G401.6 (cell line): ENCODE measurements around the gene ARHGAP12.

ENCODE experiments used
- FAIRE-seq: peaks from 2 replicates; lab custom pipeline; 2012; peaks lifted over from hg19 to GRCh38; lab: Jason Lieb, UNC

Gene ARHGAP12

DNA sequence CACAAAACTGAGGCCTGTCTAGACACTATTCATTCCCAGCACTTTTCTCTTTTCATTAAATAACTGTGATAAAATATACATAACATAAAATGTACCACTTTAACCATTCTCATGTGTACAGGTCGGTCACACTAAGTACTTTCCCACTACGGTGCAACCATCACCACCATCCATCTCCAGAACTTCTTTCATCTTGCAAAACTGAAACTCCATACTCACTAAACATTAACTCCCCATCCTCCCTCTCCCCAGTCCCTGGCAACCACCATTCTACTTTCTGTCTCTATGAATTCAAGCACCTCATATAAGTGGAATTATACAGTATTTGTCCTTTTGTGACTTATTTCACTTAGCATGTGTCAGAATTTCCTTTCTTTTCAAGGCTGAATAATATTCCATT, 53.0 kb downstream of the ARHGAP12 start:
- no peak for FAIRE-seq

DNA sequence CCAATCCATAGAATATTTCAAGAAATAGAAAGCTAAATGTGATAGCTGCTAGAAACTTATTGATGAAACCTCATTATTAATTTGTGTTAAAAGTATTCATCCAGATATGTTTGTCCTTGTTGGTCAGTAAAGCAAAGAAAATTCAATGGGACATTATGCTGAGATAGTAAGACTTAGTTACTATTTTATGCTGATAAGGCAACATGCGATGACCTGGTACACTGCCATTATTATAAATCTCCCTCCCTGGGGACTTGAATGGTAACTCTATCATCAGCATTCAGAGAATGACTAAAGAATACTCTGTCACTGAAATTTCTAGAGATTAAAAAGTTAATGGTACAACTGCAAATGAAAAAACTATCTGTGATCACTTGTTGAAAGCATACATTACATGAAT, 54.9 kb downstream of the ARHGAP12 start:
- FAIRE-seq, result no peak

DNA sequence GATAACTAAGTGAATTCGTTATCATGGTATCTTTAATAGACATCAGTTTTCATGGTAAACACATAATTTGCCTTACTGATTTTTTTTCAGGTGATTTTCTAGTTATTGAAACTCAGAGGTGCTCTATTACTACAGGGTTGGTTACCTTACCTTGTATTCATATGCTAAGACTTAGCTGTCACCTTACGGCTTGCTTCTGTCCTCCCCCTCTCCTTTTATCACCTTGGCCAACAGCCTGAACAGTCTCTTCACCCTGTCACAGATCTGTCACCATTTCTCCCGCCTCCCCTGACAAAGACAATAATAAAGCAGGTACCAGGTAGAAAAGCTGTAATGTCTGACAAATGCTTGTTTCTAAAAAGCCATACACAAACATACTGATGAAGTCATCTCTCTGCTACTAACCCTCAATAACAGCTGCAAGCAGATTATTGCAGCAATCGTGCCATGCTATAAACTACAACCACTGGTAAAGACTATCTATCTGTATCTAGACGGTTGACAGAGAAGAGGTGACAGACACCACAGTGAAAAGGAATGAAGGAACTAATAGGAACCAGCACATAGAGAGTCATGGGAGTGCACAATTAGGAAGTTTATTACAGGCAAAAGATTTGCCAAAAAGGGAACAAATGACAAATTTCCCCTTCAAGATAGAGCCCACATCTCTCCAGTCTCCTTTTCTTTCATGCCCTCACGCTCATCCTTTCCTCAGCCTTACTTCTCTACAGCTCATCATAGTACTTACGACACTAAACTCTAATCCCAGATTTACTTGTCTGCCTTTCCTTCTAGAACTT, 57.2 kb downstream of the ARHGAP12 start:
- no peak for FAIRE-seq

DNA sequence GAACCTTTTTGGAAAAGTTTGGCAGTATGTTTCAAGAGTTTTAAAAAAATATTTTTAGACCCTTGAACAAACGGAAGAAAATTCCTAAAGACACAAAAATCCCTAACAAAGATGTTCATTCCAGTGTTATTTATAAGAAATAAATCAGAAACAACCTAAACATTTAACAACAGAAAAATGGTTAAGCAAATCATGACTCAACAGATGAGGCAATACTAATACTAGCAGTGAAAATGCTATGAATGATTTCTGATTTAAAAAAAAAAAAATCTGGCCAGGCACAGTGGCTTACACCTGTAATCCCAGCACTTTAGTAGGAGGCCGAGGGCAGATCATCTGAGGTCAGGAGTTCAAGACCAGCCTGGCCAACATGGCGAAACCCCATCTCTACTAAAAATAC, 61.0 kb downstream of the ARHGAP12 start:
- FAIRE-seq, result no peak

DNA sequence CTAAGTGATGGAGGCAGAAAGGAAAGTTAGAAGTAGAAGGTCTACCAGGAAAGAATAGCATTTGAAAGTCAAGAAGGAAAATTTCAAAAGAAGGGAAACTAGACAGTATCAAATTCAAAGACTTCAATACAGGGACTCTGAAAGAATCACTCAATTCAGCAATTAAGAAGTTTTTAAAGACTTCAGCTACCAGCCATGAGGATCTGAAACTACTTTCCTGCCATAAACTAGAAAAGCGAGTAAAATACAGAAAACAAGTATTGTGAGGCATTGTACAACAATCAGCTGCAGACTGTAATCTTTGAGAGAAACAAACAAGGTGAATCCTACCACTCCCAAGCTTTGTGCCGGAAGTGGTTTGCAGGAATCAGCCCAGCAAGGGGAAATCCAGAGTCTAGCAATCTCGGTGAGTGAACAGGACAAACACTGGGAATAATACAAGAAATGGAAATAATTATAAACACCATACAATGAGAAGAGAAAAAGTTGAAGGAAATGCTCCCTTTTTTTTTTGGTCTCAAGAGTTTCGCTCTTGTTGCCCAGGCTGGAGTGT, 62.4 kb downstream of the ARHGAP12 start:
- FAIRE-seq, result no peak

DNA sequence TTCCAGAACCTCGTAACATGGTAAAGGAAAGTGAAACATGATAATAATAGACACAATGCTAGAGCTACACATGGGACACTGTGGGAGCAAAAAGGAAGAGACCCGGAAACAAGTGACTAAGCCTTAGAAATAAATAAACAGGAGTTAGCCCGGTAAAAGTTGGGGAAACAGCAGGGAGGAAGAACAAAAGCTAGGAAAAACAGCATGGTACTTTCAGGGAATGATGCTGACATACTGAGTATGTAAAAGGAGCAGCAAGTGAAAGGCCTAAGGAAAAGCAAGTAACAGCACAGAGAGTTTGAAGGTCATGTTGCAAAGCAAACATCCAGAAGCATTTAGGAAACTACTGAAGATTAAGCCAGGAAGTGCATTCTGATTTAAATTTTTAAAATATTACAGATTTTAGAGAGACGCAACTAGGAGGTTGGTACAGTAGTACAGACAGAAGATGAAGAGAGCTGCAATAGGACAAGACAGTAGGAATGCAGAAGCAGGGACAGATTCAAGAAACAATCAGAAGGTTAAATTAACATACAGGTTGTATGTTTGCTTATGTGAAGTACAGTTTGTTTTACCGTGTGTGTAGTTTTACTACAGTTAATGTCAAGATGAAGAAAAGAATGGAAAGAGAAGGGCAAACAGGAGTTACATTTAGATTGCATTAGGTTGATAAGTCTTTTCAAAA, 63.7 kb downstream of the ARHGAP12 start:
- FAIRE-seq, result no peak

DNA sequence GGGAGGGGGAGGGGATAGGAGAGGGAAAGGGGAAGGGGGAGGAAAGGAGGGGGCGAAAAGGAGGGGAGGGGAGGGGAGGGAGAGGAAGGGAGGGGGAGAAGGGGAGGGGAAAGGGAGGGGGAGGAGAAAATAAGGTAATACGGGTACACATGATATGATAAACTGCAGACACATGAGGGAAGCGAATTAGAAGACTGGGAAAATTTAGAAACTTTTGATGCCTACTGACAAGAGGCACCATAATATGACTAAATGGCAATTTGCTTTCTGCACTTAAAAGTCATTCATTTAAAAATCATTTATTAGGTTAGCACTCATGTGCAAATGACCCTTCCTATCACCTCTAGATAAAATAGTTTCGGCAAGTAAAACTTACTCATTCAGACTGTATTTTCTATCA, 73.6 kb downstream of the ARHGAP12 start:
- FAIRE-seq, result no peak

DNA sequence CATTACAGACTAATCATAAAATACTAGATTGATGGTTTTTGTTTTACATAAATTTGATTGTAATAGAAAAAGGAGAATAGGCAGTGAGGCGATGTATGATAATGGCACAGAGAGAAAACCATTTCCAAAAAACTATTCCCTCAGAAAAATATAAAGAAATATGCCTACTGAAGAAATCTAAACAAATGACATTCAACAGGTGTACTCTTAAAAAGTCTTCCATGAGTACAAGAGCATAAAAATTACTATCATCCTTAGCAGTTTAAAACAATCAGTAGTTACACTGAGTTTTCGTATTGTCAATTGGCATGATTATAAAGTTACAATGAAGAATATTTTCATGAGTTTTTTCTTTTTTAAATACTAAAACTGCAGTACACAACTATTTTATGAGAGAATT, 75.0 kb downstream of the ARHGAP12 start:
- FAIRE-seq, result no peak

DNA sequence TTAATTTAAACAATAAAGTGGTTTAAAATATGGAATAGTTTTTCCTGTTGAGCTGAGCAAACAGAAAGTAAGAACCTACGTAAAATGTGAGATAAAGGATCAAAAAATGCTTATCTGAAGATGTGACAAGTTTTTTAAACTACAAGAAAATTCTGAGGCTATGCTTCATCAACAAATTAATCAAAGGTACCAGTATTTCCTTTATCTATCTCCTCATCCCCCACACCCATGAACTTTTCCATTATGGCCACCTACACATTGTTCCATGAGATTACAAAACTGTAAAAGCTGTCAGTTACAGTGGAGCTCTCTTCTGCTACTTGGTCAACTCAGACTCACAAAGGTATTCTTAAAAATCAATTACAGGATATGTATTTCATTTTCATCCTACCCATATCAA, 77.4 kb downstream of the ARHGAP12 start:
- FAIRE-seq, result no peak

DNA sequence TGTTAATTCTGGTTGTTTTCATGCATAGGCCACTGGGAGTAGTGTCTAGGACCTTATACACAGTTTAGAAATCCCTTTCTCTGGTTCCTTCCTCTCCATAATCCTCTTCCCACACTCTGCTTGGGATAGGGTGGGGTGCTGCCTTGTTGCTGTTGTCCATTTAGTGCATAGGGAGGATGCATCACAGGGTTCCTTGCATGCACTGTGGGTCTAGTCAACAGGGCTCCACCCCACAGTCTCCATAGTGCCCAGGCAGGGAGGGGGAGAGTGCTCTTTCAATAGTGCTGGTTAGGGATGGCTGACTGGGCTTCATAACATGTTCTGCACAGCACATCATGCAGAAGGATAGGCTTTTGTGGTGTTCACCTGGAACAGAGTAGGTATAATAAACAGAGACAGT, 81.1 kb downstream of the ARHGAP12 start:
- no peak for FAIRE-seq

DNA sequence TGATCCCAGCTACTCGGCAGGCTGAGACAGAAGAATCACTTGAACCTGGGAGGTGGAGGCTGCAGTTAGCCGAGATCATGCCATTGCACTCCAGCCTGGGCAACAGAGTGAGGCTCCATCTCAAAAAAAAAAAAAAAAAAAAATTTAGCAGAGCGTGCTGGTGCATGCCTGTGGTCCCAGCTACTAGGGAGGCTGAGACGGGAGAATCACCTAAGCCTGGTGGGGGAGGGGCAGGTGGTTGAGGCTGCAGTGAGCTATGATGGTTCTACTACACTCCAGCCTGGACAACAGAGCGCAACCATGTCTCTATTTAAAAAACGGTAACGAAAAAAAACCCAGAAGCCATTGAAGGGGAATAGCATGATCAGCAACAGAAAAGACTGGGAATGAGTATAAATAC, 89.9 kb downstream of the ARHGAP12 start:
- no peak for FAIRE-seq

DNA sequence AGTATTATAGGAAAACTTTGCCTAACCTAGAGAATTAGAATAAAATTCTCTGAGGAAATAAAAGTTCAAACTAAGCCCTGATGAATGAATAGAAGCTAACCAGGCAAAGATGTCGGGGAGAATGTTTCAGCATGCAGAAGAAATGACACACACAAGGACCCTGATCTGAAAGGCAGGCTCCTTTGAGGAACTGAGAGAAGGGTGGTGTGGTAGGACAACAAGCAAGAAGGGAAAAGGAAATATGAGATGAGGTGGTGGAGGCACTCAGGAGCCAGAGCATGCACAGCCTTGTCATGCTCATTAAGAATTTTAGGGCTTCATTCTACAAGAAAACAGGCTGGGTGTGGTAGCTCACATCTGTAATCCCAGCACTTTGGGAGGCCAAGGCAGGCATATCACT, 90.6 kb downstream of the ARHGAP12 start:
- FAIRE-seq, result no peak

DNA sequence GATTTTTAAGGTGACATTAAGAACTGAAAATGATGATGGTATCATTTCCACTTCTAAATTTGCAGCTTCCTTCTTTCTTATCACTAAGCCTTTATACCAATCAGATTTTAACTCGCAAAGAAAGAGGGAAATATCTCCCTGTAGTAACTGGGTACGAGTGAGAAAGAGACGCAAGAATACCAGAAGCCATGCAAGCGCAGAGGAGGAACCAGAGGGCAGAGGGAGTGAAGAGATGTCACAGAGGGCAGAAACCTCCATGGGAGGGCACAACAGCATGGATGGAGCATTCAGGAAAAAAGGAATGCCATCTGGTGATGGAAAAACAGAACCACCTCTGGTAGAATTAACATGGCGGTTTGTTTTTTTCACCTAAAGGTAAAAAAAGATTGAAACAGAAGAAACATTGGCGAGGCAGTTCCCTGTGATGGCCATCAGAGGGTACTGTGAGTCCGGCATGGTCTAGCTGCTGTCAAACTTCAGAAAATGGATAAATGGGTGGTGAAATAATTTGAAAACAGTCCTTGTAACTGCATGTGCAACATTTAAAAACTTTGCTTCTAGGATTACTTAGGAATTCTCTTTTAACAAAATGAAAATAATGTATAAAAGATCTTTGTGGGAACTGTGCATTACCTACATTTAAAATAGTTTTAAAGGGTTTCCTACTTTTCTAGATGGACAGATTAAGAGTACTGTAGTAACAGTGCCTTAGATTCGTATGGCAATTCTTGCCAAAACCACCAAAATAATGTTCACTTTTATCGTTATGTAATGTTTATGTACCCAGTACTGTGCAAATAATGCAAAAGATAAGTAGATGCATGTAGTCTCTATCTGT, 91.8 kb downstream of the ARHGAP12 start:
- FAIRE-seq, result peak; percentile 91

DNA sequence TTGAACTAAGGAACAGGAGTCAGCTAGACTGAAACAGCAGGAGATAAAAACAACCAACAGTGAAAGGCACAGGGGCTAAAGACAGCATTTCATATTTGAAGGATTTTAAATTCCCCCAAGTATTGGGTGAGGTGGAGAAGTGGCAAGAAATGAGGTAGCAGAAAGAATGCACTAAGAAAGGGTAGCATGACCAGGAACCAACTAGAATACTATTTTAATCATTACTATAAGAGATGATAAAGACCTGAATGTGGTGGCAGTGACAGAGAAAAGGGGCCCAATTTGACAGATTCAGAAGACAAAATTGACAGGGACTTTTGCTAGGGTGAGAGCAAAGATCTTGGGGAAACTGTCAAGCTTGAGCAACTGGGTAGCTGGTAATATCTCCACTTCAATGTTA, 94.9 kb downstream of the ARHGAP12 start:
- no peak for FAIRE-seq

DNA sequence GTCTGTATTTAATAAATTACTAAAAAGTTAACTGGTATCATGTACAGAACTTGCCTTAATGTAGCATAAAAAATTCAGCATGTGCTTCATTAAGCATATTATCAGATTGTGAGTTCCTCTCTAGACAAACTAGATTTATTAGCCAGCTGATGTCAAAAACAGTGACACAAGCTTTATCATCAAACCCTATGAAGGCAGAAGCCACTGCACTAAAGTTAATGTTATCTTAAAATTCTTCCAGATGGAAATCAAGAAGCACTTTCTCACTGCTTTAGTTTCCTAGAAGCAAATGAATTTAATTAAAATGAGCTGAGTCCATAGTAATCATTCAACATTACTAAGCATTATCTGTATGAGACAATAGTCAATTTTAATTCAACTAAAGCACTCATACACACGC, 96.4 kb downstream of the ARHGAP12 start:
- no peak for FAIRE-seq

DNA sequence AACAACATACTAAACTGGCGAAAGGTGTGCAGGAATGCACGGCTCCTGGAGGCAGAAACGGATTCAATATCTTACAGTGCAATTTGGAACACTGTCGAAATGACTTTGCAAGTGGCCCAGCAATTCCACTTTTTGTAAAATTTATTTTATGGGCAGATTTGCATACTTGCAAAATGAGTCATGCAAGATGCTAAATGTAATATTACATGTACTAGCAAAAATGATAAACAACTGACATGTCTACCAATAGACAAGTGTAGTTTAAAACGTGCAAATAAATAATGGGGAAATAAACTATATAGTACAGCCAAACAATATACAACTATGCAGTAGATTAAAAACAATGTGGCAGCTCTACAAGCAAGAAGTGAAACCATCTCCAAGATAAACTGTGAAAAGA, 97.7 kb downstream of the ARHGAP12 start:
- no peak for FAIRE-seq

DNA sequence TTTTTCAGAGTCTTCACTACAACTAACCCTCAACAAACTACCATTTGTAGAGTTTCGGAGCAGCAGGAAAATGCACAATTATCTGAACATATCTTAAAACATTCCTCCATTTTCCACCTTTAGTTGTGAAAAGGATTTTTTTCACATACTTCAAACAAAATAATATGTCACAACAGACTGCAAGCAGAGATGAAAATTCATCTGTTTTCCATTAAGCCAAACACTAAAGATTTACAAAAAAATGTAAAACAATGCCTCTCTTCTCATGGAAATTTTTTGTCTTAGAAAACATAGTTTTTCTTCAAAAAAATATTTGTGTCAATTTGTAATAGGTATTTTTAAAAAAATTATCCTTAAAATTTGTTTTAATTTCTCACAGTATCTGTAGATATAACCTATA, 98.9 kb downstream of the ARHGAP12 start:
- no peak for FAIRE-seq

DNA sequence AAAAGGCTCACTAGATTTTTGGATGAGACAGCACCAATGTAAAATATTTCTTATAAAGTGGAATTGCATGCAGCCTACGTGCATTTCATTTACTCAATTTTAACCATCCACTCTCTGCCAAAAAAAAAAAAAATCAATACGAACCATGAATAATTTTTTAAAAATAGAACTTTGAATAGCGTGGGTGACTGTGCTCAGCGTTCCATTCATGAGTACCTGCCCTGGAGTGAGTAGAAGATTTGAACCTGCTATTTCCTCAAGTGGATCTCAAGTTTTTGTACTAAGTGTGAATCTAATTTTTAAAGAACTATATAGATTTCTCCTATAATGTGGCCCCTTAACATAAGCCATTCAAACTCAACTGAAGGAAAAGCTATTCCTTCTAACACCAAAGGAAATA, 105.3 kb downstream of the ARHGAP12 start:
- no peak for FAIRE-seq

DNA sequence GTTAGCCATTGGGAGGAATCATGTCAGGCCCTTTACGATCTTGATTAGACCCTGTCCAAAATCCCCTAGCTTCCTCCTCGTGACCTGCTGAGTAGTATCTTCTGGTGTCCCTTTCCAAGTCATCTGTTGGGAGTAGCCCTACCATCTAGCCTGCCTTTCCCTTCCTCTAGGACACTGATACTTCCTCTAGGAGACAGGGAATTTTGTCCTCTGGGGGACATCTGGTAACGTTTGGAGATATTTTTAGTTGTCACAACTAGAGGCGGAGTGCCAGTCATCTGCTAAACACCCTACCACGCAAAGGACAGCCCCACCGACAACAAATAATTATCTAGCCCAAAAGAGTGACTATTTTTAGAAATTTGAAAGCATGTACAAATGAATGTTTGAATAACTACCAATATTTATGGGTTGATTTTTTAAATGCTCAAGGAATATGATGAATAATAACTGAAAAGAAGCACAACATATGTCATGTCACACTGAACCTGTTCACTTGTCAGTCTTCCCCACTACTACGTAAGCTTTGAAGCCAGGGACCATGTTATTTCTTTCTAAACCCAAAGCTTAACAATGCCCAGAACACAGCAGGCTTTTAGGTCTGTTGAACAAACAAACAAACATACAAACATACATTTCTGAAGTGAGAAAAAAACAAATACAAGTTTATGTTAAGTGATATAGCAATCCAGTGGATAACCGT, 105.9 kb downstream of the ARHGAP12 start:
- no peak for FAIRE-seq

DNA sequence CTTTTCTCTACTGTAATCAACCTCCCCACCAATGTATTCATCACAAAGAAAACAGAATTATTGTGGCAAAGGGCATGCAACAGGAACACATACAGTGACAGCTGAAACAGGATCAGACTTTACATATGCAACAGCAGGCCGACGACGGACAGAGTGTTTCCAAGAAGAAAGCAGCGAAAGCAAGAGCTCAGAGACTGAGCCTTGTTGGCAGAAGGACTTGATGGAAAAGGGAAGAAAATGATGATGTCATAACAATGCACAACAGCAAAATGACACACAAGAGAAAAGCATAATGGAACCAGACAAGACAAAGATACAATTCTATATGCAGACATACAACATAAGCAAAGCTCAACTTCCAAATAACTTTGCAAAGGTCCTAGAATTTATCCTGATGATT, 106.5 kb downstream of the ARHGAP12 start:
- no peak for FAIRE-seq

DNA sequence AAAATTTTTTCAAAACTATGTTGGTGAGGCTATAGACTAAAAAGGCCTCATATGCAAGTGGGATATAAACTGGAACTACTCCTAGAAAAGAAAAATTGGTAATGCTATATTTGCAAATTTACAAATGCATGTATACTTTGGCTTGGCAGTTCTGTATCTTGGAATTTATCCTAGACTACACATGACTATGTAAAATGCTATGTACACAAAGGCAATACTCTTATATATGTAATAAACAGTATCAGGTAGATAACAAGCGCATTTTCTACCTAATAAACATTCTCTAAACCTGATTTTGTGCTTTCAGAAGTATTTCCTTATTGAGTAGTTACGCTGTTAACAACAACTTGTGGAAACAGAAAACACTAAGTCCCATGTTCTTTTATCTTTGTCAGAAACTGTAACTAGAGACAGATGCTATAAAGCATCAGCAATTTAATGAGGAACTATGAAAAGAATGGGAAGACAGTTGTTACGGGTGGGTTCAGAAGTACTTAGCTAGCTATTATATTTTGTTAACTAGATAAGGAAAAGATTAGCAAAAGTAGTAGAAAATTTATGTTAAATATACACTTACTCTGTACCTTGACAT, 107.8 kb downstream of the ARHGAP12 start:
- no peak for FAIRE-seq

DNA sequence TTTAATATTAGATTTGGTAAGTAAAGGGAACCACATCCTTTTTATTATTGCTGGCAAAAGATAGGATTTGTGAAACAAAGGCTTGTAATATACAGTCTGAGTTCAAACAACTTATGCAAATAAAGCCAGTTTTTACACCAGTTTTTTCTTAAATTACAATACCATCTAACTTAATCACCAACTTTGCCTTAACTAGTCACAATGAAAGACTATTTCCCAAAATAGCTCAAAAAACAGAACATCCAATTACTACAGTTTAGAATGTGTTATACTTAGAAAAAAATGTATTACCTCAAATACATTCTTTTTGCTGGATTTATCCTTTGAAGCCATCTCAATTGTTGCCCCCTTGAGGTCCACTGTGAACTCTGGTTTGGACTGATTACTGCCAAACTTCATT, 108.5 kb downstream of the ARHGAP12 start:
- no peak for FAIRE-seq
